ENCODE measurements around the gene PPP1CB. TPM values are rescaled to one million over a fixed set of nuclear protein-coding genes. Genes with fewer than 3 reads are reported as not detected.

Gene PPP1CB
- polyA plus RNA-seq, 1 of the 3 experiments (the other 2 are of a cell fraction), result 24.7 TPM

DNA sequence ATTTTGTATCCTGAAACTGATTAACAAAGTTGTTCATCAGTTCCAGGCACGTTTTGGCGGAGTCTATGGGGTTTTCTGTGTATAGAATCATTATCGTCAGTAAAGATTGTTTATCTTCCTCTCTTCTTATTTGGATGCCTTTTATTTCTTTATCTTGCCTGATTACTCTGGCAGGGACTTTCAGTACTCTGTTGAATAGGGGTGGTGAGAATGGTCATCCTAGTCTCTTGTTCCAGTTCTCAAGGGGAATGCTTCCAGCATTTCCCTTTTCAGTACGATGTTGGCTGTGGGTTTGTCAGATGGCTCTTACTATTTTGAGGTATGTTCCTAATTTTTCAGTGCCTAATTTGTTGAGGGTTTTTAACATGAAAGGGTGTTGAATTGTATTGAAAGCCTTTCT lies 45.0 kb downstream of the PPP1CB start:
- peaks cover 59 to 97% of the 10 kb centered on the region in 2 experiments for H3K36me3 ChIP-seq (replicated peaks in 1 of 2; ENCODE audit: control insufficient read depth in 1 of 2, insufficient read depth in 2 of 2, low read length in 1 of 2)
- H3K9ac ChIP-seq, result no peak overlapping the region
- H3K4me2 ChIP-seq, result no peak overlapping the region
- no peak overlapping the region for H3K4me3 ChIP-seq (ENCODE audit: low read depth in 2 of 2, low read length in 1 of 2)
- no peaks in the 10 kb centered on the region for H3K9me3 ChIP-seq
- DNase-seq, result no peak
- TF ChIP-seq EZH2phosphoT487 (IDR thresholded peaks at IDR 0.05; ENCODE audit: borderline replicate concordance, low read depth), result no peak
- no peak for TF ChIP-seq YY1 (IDR thresholded peaks at IDR 0.05; ENCODE audit: low read depth)
- no peak for TF ChIP-seq MEF2A (IDR thresholded peaks at IDR 0.05; ENCODE audit: borderline replicate concordance, low read depth)
- TF ChIP-seq MXI1 (IDR thresholded peaks at IDR 0.05; ENCODE audit: low read depth, low read length), result no peak
- TF ChIP-seq PBX3 (IDR thresholded peaks at IDR 0.05), result no peak
- TF ChIP-seq ELF1 (IDR thresholded peaks at IDR 0.05), result no peak
- no peak for TF ChIP-seq SMC3 (IDR thresholded peaks at IDR 0.05; ENCODE audit: low read depth, low read length)
- no peak for TF ChIP-seq EP300 (IDR thresholded peaks at IDR 0.05; ENCODE audit: borderline replicate concordance in 1 of 2, low read depth in 1 of 2, low read length in 1 of 2)
- no peak for TF ChIP-seq POLR2AphosphoS5 (IDR thresholded peaks at IDR 0.05; ENCODE audit: low read depth, low read length)
- TF ChIP-seq, protein P1, sequence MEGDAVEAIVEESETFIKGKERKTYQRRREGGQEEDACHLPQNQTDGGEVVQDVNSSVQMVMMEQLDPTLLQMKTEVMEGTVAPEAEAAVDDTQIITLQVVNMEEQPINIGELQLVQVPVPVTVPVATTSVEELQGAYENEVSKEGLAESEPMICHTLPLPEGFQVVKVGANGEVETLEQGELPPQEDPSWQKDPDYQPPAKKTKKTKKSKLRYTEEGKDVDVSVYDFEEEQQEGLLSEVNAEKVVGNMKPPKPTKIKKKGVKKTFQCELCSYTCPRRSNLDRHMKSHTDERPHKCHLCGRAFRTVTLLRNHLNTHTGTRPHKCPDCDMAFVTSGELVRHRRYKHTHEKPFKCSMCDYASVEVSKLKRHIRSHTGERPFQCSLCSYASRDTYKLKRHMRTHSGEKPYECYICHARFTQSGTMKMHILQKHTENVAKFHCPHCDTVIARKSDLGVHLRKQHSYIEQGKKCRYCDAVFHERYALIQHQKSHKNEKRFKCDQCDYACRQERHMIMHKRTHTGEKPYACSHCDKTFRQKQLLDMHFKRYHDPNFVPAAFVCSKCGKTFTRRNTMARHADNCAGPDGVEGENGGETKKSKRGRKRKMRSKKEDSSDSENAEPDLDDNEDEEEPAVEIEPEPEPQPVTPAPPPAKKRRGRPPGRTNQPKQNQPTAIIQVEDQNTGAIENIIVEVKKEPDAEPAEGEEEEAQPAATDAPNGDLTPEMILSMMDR (IDR thresholded peaks at IDR 0.05), result no peak
- no peak for TF ChIP-seq CHD2 (IDR thresholded peaks at IDR 0.05; ENCODE audit: low read length, partially characterized antibody)
- no peak for TF ChIP-seq IRF3 (IDR thresholded peaks at IDR 0.05; ENCODE audit: low read depth, low read length)
- H3K9me2 ChIP-seq, result no peaks in the 10 kb centered on the region
- peaks cover 9% of the 10 kb centered on the region; the same call in 1 of the 2 replicates for H4K20me1 ChIP-seq (ENCODE audit: insufficient read depth)
- ChIA-PET CTCF (interaction anchor here (1.1 kb wide), 1 partner anchor 12 kb away, joined by 4 read pairs; no protein-coding TSS in a partner anchor), POLR2A (no interaction called here)
- no peak overlapping the region for H2AFZ ChIP-seq (ENCODE audit: low read depth)
- peaks cover 10% of the 10 kb centered on the region for H3F3A ChIP-seq (replicated peaks; ENCODE audit: insufficient read depth)
- H3K79me2 ChIP-seq (ENCODE audit: insufficient read depth), result peaks cover 70% of the 10 kb centered on the region
- WGBS (ENCODE audit: low lambda C conversion rate), result 90% methylated on average over 4 of the region's 4 CpGs
- H3K27ac ChIP-seq (ENCODE audit: low read depth in 2 of 2, low read length in 1 of 2), result no peak overlapping the region
- H3K27me3 ChIP-seq (ENCODE audit: insufficient read depth), result no peaks in the 10 kb centered on the region
- H3K4me1 ChIP-seq (ENCODE audit: control insufficient read depth in 1 of 2, insufficient read depth in 2 of 2, low read depth in 1 of 2, low read length in 1 of 2), result no peaks in the 10 kb centered on the region

GRCh38 chr2:28801726-28802125 lies 50.1 kb downstream of the PPP1CB start:
- H3K27ac ChIP-seq (ENCODE audit: low read depth in 2 of 2, low read length in 1 of 2), result no peak overlapping the region
- peaks cover 55 to 82% of the 10 kb centered on the region in 2 experiments for H3K36me3 ChIP-seq (replicated peaks in 1 of 2; ENCODE audit: control insufficient read depth in 1 of 2, insufficient read depth in 2 of 2, low read length in 1 of 2)
- peaks cover 3% of the 10 kb centered on the region; the same call in 1 of the 2 replicates for H4K20me1 ChIP-seq (ENCODE audit: insufficient read depth)
- TF ChIP-seq ZBTB33 (IDR thresholded peaks at IDR 0.05; ENCODE audit: borderline replicate concordance, low read depth) (no peak), FOXJ3 (CRISPR knock-in tag; IDR thresholded peaks at IDR 0.05) (no peak)
- TF ChIP-seq, protein P2, sequence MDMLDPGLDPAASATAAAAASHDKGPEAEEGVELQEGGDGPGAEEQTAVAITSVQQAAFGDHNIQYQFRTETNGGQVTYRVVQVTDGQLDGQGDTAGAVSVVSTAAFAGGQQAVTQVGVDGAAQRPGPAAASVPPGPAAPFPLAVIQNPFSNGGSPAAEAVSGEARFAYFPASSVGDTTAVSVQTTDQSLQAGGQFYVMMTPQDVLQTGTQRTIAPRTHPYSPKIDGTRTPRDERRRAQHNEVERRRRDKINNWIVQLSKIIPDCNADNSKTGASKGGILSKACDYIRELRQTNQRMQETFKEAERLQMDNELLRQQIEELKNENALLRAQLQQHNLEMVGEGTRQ (IDR thresholded peaks at IDR 0.05; ENCODE audit: borderline replicate concordance, low read depth, low read length), result no peak
- TF ChIP-seq, protein P3, sequence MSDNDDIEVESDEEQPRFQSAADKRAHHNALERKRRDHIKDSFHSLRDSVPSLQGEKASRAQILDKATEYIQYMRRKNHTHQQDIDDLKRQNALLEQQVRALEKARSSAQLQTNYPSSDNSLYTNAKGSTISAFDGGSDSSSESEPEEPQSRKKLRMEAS (IDR thresholded peaks at IDR 0.05; ENCODE audit: low read depth), result no peak
- no peak overlapping the region for H3K9ac ChIP-seq
- no peak overlapping the region for H2AFZ ChIP-seq (ENCODE audit: low read depth)
- CTCF ChIA-PET, result interaction anchor here (0.7 to 4.4 kb wide), 5 partner anchors 9 to 235 kb away, joined by 3 to 23 read pairs (median 5); no protein-coding TSS in a partner anchor
- H3K4me1 ChIP-seq (ENCODE audit: control insufficient read depth in 1 of 2, insufficient read depth in 2 of 2, low read depth in 1 of 2, low read length in 1 of 2), result peaks cover 0 to 6% of the 10 kb centered on the region in 2 experiments; a peak in 2 of 4 replicates
- H3F3A ChIP-seq (replicated peaks; ENCODE audit: insufficient read depth), result peaks cover 10% of the 10 kb centered on the region
- DNase-seq, result no peak
- H3K27me3 ChIP-seq (ENCODE audit: insufficient read depth), result no peaks in the 10 kb centered on the region
- H3K4me2 ChIP-seq, result no peak overlapping the region
- H3K79me2 ChIP-seq (ENCODE audit: insufficient read depth), result peaks cover 49% of the 10 kb centered on the region
- H3K9me3 ChIP-seq, result no peaks in the 10 kb centered on the region
- POLR2A ChIA-PET, result no interaction called here
- 86% methylated on average over 3 of the region's 3 CpGs for WGBS (ENCODE audit: low lambda C conversion rate)
- H3K4me3 ChIP-seq (ENCODE audit: low read depth in 2 of 2, low read length in 1 of 2), result no peak overlapping the region
- no peaks in the 10 kb centered on the region for H3K9me2 ChIP-seq

All from SK-N-SH (cell line).